ENCODE data around the gene KRT84. TPM values are rescaled to one million over a fixed set of nuclear protein-coding genes. Genes with fewer than 3 reads are reported as not detected.

The KRT84 gene
- total and polyA plus RNA-seq, 9 of the 15 experiments (the other 6 are each of a cell fraction or from before 2014, with no cell fraction given) = not detected

- Histone ChIP-seq H3K4me2 (ENCODE audit: insufficient read depth, low read length) (no peak overlapping the region), H3K9me3 (replicated peaks; ENCODE audit: control insufficient read depth, insufficient read depth, low read depth, low read length) (no peaks in the 10 kb centered on the region), H3K79me2 (ENCODE audit: control insufficient read depth, insufficient read depth, low read length) (no peaks in the 10 kb centered on the region), H3K4me1 (replicated peaks in 1 of 2; ENCODE audit: control insufficient read depth in 2 of 2, insufficient read depth in 2 of 2, low read length in 2 of 2) (no peaks in the 10 kb centered on the region), H3K9me1 (ENCODE audit: control insufficient read depth, insufficient read depth, low read length) (no peaks in the 10 kb centered on the region), H3K9ac (ENCODE audit: insufficient read depth in 1 of 2, low read depth in 2 of 2, low read length in 2 of 2) (no peak overlapping the region), H3K36me3 (ENCODE audit: control insufficient read depth, insufficient read depth, low read length) (no peaks in the 10 kb centered on the region), H4K20me1 (replicated peaks; ENCODE audit: control insufficient read depth, insufficient read depth, low read length) (0 out of 2 replicates have a peak, but pooled peaks cover 4% of the 10 kb centered on the region), H3K27me3 (ENCODE audit: control insufficient read depth in 2 of 2, insufficient read depth in 2 of 2, low read length in 2 of 2) (peaks cover 0 to 51% of the 10 kb centered on the region in 2 experiments; a peak in 2 of 5 replicates), H3K4me3 (no peak overlapping the region), H2AFZ (ENCODE audit: low read depth, low read length) (no peak overlapping the region), H3K27ac (ENCODE audit: extremely low read depth, low read depth, low read length) (no peak overlapping the region)
- POLR2A ChIA-PET = interaction anchor here (0.6 to 1.2 kb wide), 3 partner anchors 11 to 478 kb away, joined by 3 to 4 read pairs (median 3); partner anchors contain the start of gene KRT84
- in situ Hi-C loops (cut with MboI) (no loop called here), intact Hi-C loops (cut with micrococcal nuclease) (no loop called here)
- under 1% methylated on average over 20 of the region's 20 CpGs for WGBS (ENCODE audit: insufficient coverage, low coverage, missing lambda C conversion rate)
- no TSS peak for BruUV-seq (replicated peaks)
- CTCF ChIA-PET (ENCODE audit: low intra/inter-chr PET ratio) = interaction anchor here (1.2 kb wide), 1 partner anchor 484 kb away, joined by 4 read pairs; no protein-coding TSS in a partner anchor
- FAIRE-seq (no peak), DNase-seq (ENCODE audit: extremely low read depth in 1 of 4, low spot score in 3 of 4) (peak; percentile 14 to 57 (median 33)), ATAC-seq (peak; percentile 69)
- TF ChIP-seq PPARD (CRISPR knock-in tag; IDR thresholded peaks at IDR 0.05) = no peak
- TF ChIP-seq ZNF318 (IDR thresholded peaks at IDR 0.05; ENCODE audit: borderline replicate concordance in 1 of 2, low read depth in 1 of 2) = no peak
- TF ChIP-seq TGIF2 (CRISPR knock-in tag; IDR thresholded peaks at IDR 0.05) = no peak
- TF ChIP-seq MAFK (IDR thresholded peaks at IDR 0.05; ENCODE audit: low read length) = no peak
- TF ChIP-seq BCL6 (CRISPR knock-in tag; IDR thresholded peaks at IDR 0.05) = no peak
- no peak for TF ChIP-seq PRDM10 (IDR thresholded peaks at IDR 0.05; ENCODE audit: partially characterized antibody)
- no peak for TF ChIP-seq CEBPG (CRISPR knock-in tag; IDR thresholded peaks at IDR 0.05)
- 0 out of 4 replicates have a peak, but pooled peaks of 1 of the 2 experiments have one; percentile 28 for TF ChIP-seq CEBPG (tag; conservative IDR thresholded peaks at IDR 0.05 in 1 of 2, IDR thresholded peaks at IDR 0.05 in 1 of 2)
- no peak for TF ChIP-seq MIER1 (IDR thresholded peaks at IDR 0.05; ENCODE audit: low read depth)
These were observed 10.4 kb upstream of the KRT84 start for GRCh38 chr12:52395761-52396434.
